Stimulated activated CD4-positive, alpha-beta T cell treated with anti-CD3 and anti-CD28 coated beads, Interleukin-2, amount 100 ng/mL, for 4 hours (primary cell): ENCODE results near the gene USP11.

Source experiments
- DNase-seq: peaks from one replicate; pipeline ENCODE4 v3.0.0-alpha.2; 2020; ENCODE audit warnings: low read depth

The USP11 gene

DNA sequence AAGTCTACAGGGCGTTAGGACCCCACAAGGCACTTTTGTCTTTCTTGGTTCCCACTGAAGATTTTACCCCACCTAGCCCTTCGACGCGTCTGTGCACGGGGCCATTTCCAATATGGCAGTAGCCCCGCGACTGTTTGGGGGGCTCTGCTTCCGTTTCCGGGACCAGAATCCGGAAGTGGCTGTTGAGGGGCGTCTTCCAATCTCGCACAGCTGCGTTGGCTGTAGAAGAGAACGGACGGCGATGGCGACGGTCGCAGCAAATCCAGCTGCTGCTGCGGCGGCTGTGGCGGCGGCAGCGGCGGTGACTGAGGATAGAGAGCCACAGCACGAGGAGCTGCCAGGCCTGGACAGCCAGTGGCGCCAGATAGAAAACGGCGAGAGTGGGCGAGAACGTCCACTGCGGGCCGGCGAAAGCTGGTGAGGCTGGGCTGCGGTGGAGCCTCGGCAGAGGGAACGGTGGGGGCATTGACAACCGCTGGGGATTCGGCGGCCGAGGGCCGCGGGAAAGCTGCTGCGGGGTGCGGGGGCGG is at the start of gene USP11:
USP11 (plus strand) TSS at position 207 of the 530 bp plus-strand sequence; CDS start at position 242, 35 bp downstream.
- no peak for DNase-seq

DNA sequence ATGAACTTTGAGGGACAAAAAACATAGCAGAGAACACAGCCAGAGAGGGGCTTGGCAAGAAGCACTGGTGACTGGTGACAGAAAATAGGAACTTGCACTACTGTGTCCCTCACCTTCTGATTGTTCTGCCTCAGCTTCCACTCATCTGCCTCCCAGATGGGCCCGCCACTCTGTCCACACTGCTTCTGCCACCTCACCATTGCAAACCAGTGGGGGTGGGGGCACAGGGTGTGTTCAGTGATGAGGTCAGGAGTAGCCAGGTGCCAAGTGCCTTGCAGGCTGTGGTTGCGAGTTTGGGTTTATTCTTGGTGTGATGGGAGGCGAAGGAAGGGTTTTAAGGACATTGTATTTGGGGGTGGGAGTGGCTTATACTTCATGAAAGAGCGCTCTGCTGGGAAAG is 48.3 kb upstream of the USP11 start:
- DNase-seq, result no peak

DNA sequence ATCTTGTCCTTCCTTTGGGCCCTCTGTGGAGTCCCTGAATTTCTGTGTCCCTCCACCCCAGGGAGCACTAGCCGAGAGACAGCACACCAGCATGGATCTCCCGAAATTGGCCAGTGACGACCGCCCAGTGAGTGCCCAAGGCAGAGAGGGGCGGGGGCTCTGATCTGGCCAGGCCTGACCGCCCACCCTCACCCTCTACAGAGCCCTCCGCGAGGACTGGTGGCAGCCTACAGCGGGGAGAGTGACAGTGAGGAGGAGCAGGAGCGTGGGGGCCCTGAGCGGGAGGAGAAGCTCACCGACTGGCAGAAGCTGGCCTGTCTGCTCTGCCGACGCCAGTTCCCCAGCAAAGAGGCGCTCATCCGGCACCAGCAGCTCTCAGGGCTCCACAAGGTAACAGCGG is 47.6 kb upstream of the USP11 start:
- DNase-seq, result no peak

DNA sequence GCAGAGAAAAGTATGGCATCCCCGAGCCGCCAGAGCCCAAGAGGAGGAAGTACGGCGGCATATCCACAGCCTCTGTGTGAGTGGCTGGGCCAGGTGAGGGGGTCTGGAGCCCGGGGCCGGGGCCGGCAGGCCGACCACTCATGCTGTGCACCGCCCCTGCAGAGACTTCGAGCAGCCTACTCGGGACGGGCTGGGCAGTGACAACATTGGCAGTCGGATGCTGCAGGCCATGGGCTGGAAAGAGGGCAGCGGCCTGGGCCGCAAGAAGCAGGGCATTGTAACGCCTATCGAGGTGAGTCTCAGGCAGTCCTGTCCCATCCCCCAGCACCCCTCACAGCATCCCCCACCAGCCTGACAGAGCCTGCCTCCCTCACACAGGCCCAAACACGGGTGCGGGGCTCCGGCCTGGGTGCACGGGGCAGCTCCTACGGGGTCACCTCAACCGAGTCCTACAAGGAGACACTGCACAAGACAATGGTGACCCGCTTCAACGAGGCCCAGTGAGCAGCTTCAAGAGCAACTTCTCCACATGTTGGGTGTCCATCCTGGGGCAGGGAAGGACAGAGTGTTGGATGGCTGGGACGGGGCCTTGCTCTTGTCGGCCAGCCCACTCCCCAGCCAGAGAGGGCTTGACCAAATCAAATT is 46.6 kb upstream of the USP11 start:
- no peak for DNase-seq

DNA sequence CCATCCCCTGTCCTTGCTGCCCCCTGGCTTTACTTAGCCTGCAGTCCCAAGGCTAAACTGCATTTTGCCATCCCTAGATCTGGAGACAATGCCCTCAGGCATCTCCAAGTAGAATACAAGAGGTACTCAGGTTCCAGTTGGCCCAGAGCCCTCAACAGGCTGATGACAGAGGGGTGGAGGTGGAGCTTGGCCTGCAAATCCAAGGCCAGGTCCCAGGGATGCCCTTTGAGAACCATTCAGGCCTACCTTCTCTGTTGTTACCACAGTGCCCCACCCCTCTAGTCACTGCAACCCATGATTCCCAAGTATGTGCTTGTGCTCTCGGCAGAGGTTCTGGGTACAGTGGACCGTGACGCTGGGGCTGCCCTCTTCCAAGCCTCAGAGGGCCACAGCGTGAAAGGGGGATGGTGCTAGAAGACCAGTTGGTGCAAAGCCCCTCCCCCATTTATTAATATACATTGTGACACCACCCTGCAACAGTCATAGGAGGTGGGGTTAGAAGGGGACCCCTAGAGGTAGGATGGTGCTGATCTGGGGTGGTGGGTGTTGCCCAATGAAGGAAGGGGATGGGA is 45.6 kb upstream of the USP11 start:
- DNase-seq, result no peak

DNA sequence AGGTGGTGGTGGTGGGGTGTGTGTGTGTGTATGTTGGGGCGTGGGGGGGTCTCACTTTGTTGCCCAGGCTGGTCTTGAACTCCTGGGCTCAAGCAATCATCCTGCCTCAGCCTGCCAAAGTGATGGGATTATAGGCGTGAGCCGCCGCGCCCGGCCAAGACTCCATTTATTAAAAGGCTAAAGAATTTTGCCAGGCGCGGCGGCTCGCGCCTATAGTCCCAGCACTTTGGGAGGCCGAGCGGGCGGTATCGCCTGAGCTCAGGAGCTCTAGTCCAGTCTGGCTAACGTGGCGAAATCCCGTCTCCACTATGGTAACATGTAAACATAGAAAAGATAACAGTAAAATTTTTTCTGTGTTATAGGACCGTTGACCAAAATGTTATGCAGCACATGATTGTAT is 42.9 kb upstream of the USP11 start:
- DNase-seq, result no peak

DNA sequence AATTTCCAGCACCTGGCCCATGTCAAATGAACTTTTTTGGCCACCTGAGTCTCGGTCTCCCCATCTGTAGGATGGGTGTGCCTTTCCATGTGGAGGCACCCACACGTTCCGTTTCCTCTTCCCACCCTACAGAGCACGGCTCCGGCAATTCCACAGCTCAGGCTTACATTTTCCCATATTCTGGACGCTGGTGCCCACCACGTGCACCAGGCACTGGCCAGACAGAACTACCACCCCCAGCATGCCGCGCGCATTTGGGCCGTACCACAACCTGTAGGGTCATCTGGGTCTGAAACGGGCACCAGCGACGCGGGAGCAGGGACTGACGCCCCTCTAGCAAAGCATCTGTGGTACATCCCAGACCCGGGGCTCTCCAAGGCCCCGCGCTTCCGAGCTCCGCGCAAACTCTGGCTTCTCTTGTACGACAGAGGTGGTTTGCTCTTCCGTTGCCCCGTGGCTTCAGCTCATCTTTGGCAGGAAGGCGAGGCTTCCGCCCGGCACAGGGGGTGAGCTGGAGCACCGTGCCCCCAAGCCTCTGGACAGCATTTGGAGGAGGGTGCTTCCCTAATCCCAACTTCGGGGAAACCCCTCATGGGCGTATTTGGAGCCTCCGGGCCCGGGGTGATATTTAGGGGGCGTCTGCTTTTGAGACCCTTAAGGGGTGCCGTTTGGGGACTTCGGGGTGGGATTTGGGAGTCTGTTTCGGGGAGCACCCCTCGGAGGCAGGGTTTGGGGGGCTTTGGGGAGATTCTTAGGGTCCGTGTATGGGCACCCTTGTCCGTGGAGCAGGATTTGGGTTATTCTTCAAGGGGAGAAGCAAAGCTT is 42.2 kb upstream of the USP11 start:
- peak; percentile 72 for DNase-seq

DNA sequence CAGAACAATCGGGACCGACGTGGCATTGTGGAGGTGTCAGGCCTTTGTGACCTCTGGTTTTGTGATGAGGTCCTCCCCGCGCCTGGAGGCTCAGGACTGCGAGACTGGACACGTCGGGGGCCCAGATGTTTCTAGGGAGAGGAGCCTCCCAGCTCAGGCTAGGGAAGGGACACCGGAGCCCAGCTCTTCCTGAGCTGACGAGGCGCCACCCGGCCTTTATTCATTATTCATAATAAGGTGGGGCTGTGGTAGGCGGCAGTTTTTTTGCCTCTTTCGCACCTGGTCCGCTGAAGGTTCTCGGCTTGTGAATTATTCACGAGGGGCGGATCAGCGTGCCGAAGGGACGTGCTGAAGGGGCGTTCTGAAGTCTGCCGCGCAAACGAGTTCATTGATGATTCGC is 41.5 kb upstream of the USP11 start:
- peak; percentile 37 for DNase-seq

DNA sequence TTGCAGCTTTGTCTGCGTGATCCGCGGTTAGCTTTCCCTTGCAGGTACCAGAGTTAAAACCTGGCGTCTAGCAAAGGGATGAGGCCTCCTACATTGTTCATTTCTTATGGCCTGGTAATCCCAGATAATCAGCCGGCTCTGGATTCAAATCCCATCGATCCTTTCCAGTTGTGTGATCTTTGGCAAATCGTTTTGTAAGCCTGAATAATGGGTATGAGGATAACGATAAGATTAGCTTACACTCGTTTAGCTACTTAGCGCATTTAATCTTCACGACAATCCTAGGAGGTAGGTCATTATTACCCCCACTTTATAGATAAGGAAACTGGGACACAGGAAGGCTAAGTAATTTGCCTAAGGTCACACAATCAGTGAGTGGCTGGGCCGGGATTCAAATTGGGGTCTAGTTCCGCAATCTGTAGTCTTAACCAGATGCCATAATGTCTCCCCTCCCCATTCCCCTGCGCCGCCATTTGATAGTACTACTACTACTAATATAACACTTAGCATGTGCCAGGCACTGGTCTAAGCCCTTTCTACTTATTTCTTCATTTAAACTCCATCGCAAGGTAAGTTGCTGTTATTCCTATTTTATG is 40.9 kb upstream of the USP11 start:
- DNase-seq, result no peak

DNA sequence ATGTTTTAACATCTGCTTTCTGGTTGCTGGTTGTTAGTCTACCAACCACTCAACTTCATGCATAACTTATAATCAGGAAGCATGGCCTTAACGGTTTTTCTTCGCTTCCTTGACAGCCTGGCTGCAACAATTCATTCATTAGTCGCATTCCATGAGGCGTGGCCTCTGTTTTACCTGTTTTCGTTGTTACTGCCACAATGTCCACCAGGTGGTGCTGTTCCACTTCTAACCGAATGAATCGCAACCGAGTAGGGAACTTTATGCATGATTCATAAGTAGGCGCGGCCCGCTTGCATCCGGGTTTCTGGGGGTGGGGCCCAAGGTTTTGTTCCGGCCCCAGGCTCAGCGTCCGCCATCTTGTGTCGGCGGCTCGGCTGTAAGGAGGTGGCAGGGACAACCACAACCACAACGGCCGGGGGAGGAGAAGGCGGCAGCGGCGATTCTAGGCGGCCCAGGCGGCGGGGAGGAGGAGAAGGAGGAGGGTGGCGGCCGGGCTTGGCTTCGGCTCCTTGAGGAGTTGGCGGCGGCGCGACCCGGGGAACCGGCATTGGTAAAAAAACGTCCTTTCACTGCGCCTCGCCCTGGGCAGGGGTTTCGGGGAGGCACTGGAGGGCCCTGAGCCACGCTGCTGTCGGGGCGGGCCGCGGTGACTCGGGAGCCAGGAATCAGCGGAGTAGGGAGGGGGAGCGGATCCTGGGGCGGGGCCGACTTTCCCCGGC is 39.2 kb upstream of the USP11 start, which contains the start of gene UBA1:
UBA1 (plus strand) TSS at position 355 of the 719 bp plus-strand sequence. CDS start 4,974 bp downstream, outside the sequence.
- DNase-seq, result peak; percentile 86

DNA sequence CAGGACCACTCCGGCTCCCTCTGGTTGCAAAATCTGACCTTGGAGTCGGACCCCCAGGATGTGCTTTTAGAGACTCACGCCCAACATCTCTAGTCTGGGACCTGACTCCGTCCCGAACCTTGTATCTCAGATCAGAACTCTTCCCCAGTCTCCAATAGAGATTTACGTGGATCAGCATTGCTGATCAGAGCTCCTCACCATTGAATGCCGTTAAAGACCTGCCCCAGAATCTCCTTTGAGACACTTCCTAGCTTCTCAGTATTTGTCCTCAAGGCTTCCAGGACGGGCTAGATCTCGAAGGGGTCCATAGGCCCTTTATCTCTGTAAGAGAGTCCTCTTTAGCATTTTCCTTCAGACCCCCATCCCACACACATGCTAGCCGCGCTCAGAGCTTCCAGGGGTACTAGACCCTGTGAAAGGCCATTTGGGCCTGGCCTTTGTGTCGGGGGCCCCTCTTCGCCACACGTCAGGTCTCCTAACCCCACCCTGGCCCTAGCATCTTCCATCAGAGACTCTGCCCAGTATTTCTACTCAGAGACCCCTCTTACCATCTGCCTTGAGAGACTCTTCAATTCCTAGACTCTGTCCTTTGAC is 38.5 kb upstream of the USP11 start:
- DNase-seq, result no peak

DNA sequence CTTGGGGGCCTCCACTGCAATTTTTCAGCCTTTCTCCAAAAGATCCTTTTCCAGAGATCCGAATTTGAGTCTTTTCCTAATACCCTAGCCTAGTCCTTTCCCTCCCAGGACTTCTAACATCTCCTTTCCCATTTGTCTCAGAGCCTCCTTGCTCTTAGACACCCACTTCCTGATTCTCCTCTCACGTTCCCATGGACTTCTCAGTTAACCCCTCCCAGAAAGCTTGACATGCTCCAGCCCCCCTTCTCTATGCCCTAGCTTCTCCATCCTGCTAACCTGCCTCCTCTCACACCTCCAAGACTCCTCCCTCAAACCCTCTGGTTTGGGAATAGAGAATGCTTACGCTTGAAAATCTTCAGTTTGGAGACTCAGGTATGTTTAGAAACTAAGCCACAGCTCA is 36.7 kb upstream of the USP11 start:
- no peak for DNase-seq

DNA sequence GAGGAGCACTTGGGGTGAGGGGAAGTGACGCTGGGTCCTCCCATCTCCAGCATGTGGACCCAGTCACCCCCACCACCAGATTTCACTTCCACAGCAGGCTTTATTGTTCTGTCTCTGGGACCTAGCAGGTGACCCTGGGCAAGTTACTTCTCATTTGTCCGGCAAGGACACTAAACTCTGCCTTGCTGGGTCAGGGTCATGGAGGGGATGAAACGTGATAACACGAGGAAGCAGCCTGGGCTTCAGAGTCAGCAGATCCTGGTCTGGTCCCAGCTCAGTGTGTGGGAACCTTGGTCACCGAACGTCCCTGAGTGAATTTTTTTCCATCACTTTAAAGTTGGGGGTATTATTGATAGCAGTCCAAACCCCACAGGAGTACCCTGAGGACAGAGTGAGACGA is 35.3 kb upstream of the USP11 start:
- no peak for DNase-seq

DNA sequence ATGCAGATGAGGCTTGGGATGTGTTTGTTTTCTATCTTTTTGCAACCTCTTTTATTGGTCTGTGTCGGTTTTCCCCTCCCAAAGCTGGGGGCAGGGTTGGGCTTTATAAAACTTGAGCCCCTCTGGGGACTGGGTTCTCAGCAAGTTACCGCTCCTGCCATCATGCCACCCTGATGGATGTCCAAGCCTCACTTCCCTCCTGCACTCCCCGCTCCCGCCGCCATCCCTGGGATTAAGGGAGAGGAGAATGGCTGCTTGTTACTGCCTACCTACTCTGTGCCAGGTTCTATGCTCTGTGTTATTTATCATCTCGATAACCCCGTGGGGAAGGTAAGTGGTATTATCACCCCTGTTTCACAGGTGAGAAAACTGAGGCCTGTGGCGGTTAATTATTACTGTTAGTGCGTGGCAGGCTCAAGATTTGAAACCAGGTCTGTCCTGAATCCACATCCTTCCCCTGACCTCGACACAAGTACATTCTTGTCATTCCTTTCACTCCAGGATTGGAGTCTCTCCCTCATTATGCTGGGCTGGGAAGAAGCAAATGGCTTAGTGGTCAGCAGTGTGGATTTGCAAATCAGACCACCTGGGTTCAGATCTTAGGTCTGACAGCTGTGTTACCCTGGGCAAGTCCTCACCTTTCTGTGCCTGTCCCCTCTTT is 34.7 kb upstream of the USP11 start:
- no peak for DNase-seq

DNA sequence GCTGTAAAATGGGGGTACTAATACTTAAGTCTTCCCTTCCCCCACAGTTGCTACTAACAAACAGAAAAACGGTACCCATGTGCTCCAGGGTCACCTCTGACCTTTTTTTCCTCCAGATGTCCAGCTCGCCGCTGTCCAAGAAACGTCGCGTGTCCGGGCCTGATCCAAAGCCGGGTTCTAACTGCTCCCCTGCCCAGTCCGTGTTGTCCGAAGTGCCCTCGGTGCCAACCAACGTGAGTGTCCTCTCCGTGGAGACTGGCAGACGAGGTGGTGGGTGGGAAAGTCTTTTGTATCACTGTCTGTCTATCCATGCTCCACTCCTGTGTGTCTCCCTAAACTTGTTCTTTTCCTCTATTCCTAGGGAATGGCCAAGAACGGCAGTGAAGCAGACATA is 34.1 kb upstream of the USP11 start:
- no peak for DNase-seq

DNA sequence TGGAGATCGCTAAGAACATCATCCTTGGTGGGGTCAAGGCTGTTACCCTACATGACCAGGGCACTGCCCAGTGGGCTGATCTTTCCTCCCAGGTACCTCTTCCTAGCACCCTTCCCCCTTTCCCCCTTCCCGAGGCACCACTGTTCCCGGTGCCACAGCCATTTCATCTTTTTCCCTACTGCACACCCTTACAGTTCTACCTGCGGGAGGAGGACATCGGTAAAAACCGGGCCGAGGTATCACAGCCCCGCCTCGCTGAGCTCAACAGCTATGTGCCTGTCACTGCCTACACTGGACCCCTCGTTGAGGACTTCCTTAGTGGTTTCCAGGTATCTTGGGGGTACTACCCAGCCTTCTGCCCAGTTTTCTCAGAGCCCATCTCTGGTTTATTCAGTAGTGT is 33.5 kb upstream of the USP11 start:
- DNase-seq, result no peak

DNA sequence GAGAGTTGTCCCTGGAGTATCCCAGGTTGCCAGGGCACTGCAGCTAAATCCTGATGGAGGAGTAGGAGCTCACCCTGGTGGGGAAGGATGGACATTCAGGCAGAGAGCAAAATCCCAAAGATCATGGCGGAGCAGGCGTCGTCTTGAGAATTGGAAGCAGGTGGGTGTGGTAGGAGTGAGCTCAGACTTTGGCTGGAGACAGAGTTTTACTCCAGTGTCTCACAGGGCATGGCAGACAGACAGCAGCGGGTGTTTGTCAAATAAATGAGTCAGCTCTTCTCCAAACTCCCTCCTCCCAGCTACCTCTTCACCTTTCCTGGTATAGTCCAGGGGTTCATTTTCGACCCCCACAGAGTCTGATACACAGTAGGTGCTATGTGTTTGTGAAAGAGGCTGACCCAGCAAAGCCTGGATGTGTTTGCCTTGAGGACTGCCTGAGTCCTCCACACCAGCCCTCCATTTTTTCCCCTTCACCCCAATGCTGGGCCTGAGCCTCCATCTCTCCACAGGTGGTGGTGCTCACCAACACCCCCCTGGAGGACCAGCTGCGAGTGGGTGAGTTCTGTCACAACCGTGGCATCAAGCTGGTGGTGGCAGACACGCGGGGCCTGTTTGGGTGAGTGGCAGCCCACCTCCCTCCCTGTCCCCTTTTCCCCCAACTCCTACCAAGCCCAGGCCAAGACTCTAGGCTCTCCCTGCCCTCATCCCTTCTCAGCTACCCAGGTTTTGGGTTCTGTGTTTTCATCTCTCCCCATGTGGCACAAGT is 32.2 kb upstream of the USP11 start:
- DNase-seq, result no peak

DNA sequence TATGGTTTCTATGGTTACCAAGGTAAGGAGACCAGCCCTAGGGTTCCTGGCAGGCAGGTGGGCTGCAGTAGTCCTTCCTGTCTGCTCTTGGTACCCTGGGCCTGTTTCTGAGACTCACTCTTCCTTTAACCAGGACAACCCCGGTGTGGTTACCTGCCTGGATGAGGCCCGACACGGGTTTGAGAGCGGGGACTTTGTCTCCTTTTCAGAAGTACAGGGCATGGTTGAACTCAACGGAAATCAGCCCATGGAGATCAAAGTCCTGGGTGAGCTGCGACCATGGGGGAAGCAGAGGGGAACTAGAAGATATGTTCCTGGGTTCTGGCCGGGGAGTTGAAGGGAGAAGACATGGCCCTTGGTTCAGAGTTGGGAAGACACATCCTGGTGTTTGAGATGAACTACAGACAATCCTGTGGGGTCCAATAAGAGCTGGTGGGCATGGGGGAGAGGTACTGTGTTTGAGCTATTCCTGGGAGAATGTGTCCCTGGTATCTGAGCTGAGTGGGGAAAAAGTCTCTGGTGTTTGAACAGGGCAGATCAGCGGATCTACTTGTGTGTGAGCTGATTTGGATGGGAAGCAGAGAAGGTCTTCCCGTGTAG is 31.4 kb upstream of the USP11 start:
- no peak for DNase-seq

DNA sequence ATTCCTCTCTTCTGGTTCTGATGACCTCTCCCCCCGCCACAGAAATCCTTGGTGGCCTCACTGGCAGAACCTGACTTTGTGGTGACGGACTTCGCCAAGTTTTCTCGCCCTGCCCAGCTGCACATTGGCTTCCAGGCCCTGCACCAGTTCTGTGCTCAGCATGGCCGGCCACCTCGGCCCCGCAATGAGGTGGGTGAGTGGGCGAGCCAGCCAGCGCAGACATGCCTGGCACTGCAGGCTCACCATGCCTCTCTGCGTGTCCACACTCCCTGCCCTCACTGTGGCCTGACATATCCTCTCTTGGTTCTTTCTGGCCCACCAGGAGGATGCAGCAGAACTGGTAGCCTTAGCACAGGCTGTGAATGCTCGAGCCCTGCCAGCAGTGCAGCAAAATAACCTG is 30.5 kb upstream of the USP11 start:
- DNase-seq, result no peak

DNA sequence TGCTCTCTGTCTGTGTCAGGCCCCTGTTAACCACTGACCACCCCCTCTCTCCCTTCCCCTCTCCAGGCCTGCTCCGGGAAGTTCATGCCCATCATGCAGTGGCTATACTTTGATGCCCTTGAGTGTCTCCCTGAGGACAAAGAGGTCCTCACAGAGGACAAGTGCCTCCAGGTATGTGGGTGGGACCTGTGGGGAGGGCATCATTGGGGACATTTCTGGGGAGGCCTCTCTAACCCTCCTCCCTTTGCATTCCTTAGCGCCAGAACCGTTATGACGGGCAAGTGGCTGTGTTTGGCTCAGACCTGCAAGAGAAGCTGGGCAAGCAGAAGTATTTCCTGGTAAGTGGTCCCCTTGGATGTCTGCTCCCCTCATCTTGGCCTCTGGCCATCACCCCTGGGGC is 29.9 kb upstream of the USP11 start:
- DNase-seq, result no peak
